WTC11 (cell line): Measurements from ENCODE around the gene LPGAT1. TPM values are rescaled to one million over a fixed set of nuclear protein-coding genes. Genes with fewer than 3 reads are reported as not detected.

Source experiments
- ATAC-seq: fragments of 200-7000 bp; cut with Tn5 transposase; 2 replicates; pipeline ENCODE4 v1.10.0; 2021; ENCODE audit warnings: mild to moderate bottlenecking, moderate library complexity
- CTCF ChIA-PET: fragments of 300-600 bp; sonication (Branson Sonifier 250); formaldehyde crosslinking; loops from one replicate; lab custom pipeline; 2021; ENCODE audit warnings: antibody characterized with exemption; lab: Charles Lee
- POLR2A ChIA-PET: fragments of 350-600 bp; sonication (Branson Sonifier 250); formaldehyde crosslinking; loops from one replicate; lab custom pipeline; 2021; ENCODE audit warnings: antibody characterized with exemption; lab: Charles Lee
- DNase-seq: peaks from one replicate; pipeline ENCODE4 v3.0.0; 2021; ENCODE audit warnings: low spot score
- H3K27ac Mint-ChIP-seq: 2 replicates; pipeline ENCODE4 v1.8.0; 2021; ENCODE audit warnings: mixed read lengths
- H3K27me3 Mint-ChIP-seq: 2 replicates; pipeline ENCODE4 v1.8.0; 2021; ENCODE audit warnings: low read depth, mild to moderate bottlenecking, moderate library complexity, mixed read lengths
- H3K36me3 Mint-ChIP-seq: 2 replicates; pipeline ENCODE4 v1.8.0; 2021; ENCODE audit warnings: mixed read lengths
- H3K4me1 Mint-ChIP-seq: 2 replicates; pipeline ENCODE4 v1.8.0; 2022; ENCODE audit warnings: mixed read lengths
- H3K4me3 Mint-ChIP-seq: 2 replicates; pipeline ENCODE4 v1.8.0; 2021; ENCODE audit warnings: mild to moderate bottlenecking, moderate library complexity, mixed read lengths
- H3K9me3 Mint-ChIP-seq: 2 replicates; pipeline ENCODE4 v1.8.0; 2021; ENCODE audit warnings: mixed read lengths
- AFF4 ChIP-seq: sonication (generic); formaldehyde crosslinking; IDR thresholded peaks from 2 replicates; pipeline ENCODE4 v1.8.1; 2023; ENCODE audit warnings: mild to moderate bottlenecking, missing genetic modification reagents, borderline replicate concordance
- ATF1 ChIP-seq: sonication (generic); formaldehyde crosslinking; IDR thresholded peaks from 2 replicates; pipeline ENCODE4 v1.8.1; 2023; ENCODE audit warnings: mild to moderate bottlenecking, moderate library complexity, missing genetic modification reagents
- E2F4 ChIP-seq: sonication (generic); formaldehyde crosslinking; IDR thresholded peaks from 2 replicates; pipeline ENCODE4 v1.8.1; 2022; ENCODE audit warnings: low read depth, mild to moderate bottlenecking, moderate library complexity, missing genetic modification reagents, borderline replicate concordance
- FOXJ3 ChIP-seq: sonication (generic); formaldehyde crosslinking; IDR thresholded peaks from 2 replicates; pipeline ENCODE4 v1.9.0; 2021; ENCODE audit warnings: missing genetic modification reagents, mild to moderate bottlenecking, borderline replicate concordance
- NFE2L1 ChIP-seq: sonication (generic); formaldehyde crosslinking; IDR thresholded peaks from 2 replicates; pipeline ENCODE4 v1.8.1; 2023; ENCODE audit warnings: missing genetic modification reagents
- NFYB ChIP-seq: sonication (generic); formaldehyde crosslinking; conservative IDR thresholded peaks from 2 replicates; pipeline ENCODE4 v1.8.0; 2022; ENCODE audit warnings: low read depth, missing genetic modification reagents
- NR1H2 ChIP-seq: sonication (generic); formaldehyde crosslinking; IDR thresholded peaks from 2 replicates; pipeline ENCODE4 v1.9.0; 2021; ENCODE audit warnings: mild to moderate bottlenecking, moderate library complexity, missing genetic modification reagents
- RELA ChIP-seq: sonication (generic); formaldehyde crosslinking; IDR thresholded peaks from 2 replicates; pipeline ENCODE4 v1.8.1; 2022; ENCODE audit warnings: missing genetic modification reagents, mild to moderate bottlenecking, borderline replicate concordance
- SOX15 ChIP-seq: fragments of 250-450 bp; sonication (Bioruptor Pico); IDR thresholded peaks from 2 replicates; pipeline ENCODE4 v1.9.0; 2021; ENCODE audit warnings: mild to moderate bottlenecking
- TEAD1 ChIP-seq: sonication (generic); formaldehyde crosslinking; IDR thresholded peaks from 2 replicates; pipeline ENCODE4 v1.8.0; 2022; ENCODE audit warnings: mild to moderate bottlenecking, missing genetic modification reagents
- ZBTB21 ChIP-seq: sonication (generic); formaldehyde crosslinking; IDR thresholded peaks from 2 replicates; pipeline ENCODE4 v1.8.1; 2023; ENCODE audit warnings: mild to moderate bottlenecking, missing genetic modification reagents, borderline replicate concordance
- ZNF219 ChIP-seq: sonication (generic); formaldehyde crosslinking; IDR thresholded peaks from 2 replicates; pipeline ENCODE4 v1.8.0; 2023; ENCODE audit warnings: missing genetic modification reagents, mild to moderate bottlenecking, borderline replicate concordance
- ZNF232 ChIP-seq: sonication (generic); formaldehyde crosslinking; IDR thresholded peaks from 2 replicates; pipeline ENCODE4 v1.8.0; 2022; ENCODE audit warnings: mild to moderate bottlenecking, missing genetic modification reagents
- ZNF263 ChIP-seq: sonication (generic); formaldehyde crosslinking; IDR thresholded peaks from 2 replicates; pipeline ENCODE4 v1.8.1; 2022; ENCODE audit warnings: low read depth, mild to moderate bottlenecking, moderate library complexity, missing genetic modification reagents
- ZNF396 ChIP-seq: fragments of 250-450 bp; sonication (Bioruptor Pico); IDR thresholded peaks from 2 replicates; pipeline ENCODE4 v1.8.0; 2021; ENCODE audit warnings: mild to moderate bottlenecking, moderate library complexity, borderline replicate concordance
- ZNF416 ChIP-seq: fragments of 250-450 bp; sonication (Bioruptor Pico); IDR thresholded peaks from 2 replicates; pipeline ENCODE4 v1.9.0; 2021; ENCODE audit warnings: mild to moderate bottlenecking, inconsistent platforms
- total RNA-seq: library from RNA; stranded (reverse); gene quantifications from 3 replicates; pipeline ENCODE4 v1.2.3, GENCODE V29; 2021
- TF ChIP-seq, protein P1 (sequence below): fragments of 200-600 bp; IDR thresholded peaks from 2 replicates; pipeline ENCODE4 v1.8.0; 2022; ENCODE audit warnings: antibody characterized with exemption
- TF ChIP-seq, protein P2 (sequence below): fragments of 250-450 bp; sonication (Bioruptor Pico); IDR thresholded peaks from 2 replicates; pipeline ENCODE4 v1.9.0; 2021; ENCODE audit warnings: moderate library complexity, mild to moderate bottlenecking, inconsistent platforms, borderline replicate concordance

LPGAT1 gene
- total RNA-seq, 1 experiment from 2014 or later = 15.1 TPM

GRCh38 chr1:211753649-211754251, 76.8 kb downstream of the LPGAT1 start:
- Mint-ChIP-seq H3K4me1 (peaks cover 9% of the 10 kb centered on the region), H3K27me3 (no peaks in the 10 kb centered on the region), H3K27ac (no peak overlapping the region), H3K9me3 (peaks cover 14% of the 10 kb centered on the region), H3K36me3 (peaks cover 11% of the 10 kb centered on the region), H3K4me3 (no peak overlapping the region)
- CTCF ChIA-PET = interaction anchor here (0.8 kb wide), 1 partner anchor 284 kb away, joined by 3 read pairs; no protein-coding TSS in a partner anchor
- DNase-seq (no peak), ATAC-seq (no peak)
- POLR2A ChIA-PET = no interaction called here
- TF ChIP-seq ZNF416 (CRISPR knock-in tag) (no peak), FOXJ3 (CRISPR knock-in tag) (no peak), NFE2L1 (no peak), ATF1 (CRISPR knock-in tag) (no peak), ZNF219 (CRISPR knock-in tag) (no peak), ZNF232 (no peak), E2F4 (CRISPR knock-in tag) (no peak), RELA (no peak), SOX15 (CRISPR knock-in tag) (no peak), NR1H2 (CRISPR knock-in tag) (no peak), ZNF396 (no peak), AFF4 (no peak), NFYB (CRISPR knock-in tag) (no peak), TEAD1 (CRISPR knock-in tag) (no peak), ZBTB21 (no peak)
- TF ChIP-seq, protein P1, sequence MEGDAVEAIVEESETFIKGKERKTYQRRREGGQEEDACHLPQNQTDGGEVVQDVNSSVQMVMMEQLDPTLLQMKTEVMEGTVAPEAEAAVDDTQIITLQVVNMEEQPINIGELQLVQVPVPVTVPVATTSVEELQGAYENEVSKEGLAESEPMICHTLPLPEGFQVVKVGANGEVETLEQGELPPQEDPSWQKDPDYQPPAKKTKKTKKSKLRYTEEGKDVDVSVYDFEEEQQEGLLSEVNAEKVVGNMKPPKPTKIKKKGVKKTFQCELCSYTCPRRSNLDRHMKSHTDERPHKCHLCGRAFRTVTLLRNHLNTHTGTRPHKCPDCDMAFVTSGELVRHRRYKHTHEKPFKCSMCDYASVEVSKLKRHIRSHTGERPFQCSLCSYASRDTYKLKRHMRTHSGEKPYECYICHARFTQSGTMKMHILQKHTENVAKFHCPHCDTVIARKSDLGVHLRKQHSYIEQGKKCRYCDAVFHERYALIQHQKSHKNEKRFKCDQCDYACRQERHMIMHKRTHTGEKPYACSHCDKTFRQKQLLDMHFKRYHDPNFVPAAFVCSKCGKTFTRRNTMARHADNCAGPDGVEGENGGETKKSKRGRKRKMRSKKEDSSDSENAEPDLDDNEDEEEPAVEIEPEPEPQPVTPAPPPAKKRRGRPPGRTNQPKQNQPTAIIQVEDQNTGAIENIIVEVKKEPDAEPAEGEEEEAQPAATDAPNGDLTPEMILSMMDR = no peak
- TF ChIP-seq, protein P2, sequence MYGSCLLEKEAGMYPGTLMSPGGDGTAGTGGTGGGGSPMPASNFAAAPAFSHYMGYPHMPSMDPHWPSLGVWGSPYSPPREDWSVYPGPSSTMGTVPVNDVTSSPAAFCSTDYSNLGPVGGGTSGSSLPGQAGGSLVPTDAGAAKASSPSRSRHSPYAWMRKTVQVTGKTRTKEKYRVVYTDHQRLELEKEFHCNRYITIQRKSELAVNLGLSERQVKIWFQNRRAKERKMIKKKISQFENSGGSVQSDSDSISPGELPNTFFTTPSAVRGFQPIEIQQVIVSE (CRISPR knock-in tag) = no peak

GRCh38 chr1:211752951-211753486, 77.5 kb downstream of the LPGAT1 start:
- DNase-seq = no peak
- ATAC-seq = peak; percentile 56
- H3K4me1 Mint-ChIP-seq = peaks cover 9% of the 10 kb centered on the region
- 0 out of 2 replicates have a peak overlapping the region, but pooled peaks have one; percentile 15 for H3K27ac Mint-ChIP-seq
- CTCF ChIA-PET = interaction anchor here (0.8 kb wide), 1 partner anchor 284 kb away, joined by 3 read pairs; no protein-coding TSS in a partner anchor
- peaks cover 9% of the 10 kb centered on the region for H3K9me3 Mint-ChIP-seq
- TF ChIP-seq ZNF263 (no peak), RELA (no peak)
- no peaks in the 10 kb centered on the region for H3K27me3 Mint-ChIP-seq
- POLR2A ChIA-PET = no interaction called here
- H3K36me3 Mint-ChIP-seq = peaks cover 7% of the 10 kb centered on the region
- no peak overlapping the region for H3K4me3 Mint-ChIP-seq
